Ramos (cell line): ENCODE results near the gene PHKG2.

Source experiments
- in situ Hi-C: fragments of 300-500 bp; cut with MboI; formaldehyde crosslinking; loops from one replicate; pipeline ENCODE4 v1.14.3; 2022; ENCODE audit warnings: low sequenced_read_pairs; ENCODE audit not compliant: unreplicated experiment

The PHKG2 gene

DNA sequence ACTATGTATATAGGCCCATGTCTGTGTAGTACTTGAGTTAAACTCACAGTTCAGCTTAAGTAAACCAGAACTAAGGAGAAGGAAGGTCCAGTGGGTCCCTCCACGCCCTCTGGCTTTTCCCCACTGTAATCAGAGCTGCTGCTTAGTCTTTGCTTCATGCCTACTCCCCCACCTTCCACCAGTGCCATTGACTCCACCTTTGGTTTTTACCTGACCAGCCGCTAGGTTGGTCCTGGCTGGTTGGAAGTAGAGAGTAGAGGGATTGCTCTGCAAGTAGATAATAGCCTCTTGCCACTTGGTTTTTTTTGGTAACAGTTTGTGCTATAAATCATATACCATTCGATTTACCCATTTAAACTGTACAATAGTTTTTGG, 22.8 kb upstream of the PHKG2 start:
- in situ Hi-C loops: no loop called here

DNA sequence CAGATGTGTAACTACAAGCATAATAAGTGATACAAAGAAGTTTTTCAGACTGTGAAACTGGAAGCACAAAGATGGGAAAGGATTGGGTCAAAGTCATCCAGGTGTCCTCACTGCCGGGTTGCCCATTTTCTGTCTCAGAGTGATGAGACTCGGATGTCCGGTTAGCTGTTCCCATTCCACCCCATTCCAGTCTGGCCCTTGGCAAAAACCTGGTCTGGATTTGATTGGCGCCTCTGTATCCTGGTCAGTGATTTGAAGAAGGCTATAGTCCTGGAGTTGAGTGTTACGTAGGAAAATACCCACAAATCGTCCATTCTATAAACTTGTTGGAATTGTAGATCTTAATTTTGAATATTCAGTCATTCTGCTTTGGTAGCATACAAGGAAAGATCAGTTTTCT, 19.9 kb upstream of the PHKG2 start:
- in situ Hi-C loops: no loop called here

DNA sequence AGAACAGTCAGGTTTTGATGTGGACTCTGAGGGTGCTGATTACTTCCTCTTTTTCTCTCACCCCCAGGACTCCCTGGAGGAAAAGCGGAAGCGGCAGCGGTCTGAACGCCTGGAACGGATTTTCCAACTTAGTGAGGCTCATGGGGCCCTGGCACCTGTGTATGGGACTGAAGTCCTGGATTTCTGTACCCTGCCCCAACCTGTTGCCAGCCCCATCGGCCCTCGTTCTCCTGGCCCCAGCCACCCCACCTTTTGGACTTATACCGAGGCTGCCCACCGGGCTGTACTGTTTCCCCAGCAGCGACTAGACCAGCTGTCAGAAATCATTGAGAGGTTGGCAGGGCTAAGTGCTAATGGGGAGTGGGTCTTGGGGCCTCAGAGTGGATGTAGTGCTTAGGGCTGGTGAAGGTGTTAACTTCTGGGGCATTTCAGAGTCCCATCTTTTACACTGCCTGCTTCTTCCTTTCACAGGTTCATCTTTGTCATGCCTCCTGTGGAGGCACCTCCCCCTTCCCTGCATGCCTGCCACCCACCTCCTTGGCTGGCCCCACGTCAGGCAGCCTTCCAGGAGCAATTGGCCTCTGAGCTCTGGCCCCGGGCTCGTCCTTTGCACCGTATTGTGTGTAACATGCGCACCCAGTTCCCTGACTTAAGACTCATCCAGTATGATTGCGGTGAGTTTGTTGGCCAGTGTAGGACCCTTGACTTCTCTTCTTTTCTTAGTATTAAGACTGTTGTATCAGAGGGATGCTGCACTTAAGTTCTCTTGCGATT, 19.1 kb upstream of the PHKG2 start:
- in situ Hi-C loops: no loop called here

DNA sequence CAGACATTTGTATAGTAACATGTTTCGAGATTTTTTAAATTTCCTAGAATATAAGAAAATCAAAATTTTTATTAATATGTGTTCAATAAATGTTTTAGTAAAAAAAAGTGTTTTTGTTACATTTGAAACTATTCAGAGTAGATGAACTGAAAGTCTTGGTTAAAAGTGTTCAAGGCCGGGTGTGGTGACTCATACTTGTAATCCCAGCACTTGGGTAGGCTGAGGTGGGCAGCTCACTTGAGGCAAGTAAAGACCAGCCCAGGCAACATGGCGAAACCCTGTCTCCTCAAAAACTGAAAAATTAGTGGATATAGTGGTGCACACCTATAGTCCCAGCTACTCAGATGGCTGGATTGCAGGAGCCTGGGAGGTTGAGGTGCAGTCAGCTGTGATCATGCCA, 16.8 kb upstream of the PHKG2 start:
- in situ Hi-C loops: loop anchor here (5.0 to 10.0 kb wide), 3 partner anchors 44 to 67 kb away; no protein-coding TSS in a partner anchor

DNA sequence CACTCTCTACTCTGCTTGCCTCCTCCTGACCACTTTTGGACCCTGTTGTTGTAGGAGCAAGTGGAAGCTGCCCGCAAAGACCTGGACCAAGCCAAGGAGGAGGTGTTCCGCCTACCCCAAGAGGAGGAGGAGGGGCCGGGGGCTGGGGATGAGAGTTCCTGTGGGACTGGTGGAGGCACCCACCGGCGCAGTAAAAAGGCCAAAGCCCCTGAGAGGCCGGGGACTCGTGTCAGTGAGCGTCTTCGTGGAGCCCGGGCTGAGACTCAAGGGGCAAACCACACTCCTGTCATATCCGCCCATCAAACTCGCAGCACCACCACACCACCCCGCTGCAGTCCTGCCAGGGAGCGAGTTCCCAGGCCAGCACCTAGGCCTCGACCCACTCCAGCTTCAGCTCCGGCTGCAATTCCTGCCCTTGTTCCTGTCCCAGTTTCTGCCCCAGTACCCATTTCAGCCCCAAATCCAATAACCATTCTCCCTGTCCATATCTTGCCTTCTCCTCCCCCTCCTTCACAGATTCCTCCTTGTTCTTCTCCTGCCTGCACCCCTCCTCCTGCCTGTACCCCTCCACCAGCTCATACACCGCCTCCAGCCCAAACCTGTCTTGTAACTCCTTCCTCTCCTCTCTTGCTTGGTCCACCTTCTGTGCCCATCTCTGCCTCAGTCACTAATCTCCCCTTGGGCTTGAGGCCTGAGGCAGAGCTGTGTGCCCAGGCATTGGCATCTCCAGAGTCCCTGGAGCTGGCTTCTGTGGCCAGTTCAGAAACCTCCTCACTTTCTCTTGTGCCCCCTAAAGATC, 11.0 kb upstream of the PHKG2 start:
- in situ Hi-C loops: loop anchor here (10.0 kb wide), 2 partner anchors 58 to 72 kb away; no protein-coding TSS in a partner anchor

DNA sequence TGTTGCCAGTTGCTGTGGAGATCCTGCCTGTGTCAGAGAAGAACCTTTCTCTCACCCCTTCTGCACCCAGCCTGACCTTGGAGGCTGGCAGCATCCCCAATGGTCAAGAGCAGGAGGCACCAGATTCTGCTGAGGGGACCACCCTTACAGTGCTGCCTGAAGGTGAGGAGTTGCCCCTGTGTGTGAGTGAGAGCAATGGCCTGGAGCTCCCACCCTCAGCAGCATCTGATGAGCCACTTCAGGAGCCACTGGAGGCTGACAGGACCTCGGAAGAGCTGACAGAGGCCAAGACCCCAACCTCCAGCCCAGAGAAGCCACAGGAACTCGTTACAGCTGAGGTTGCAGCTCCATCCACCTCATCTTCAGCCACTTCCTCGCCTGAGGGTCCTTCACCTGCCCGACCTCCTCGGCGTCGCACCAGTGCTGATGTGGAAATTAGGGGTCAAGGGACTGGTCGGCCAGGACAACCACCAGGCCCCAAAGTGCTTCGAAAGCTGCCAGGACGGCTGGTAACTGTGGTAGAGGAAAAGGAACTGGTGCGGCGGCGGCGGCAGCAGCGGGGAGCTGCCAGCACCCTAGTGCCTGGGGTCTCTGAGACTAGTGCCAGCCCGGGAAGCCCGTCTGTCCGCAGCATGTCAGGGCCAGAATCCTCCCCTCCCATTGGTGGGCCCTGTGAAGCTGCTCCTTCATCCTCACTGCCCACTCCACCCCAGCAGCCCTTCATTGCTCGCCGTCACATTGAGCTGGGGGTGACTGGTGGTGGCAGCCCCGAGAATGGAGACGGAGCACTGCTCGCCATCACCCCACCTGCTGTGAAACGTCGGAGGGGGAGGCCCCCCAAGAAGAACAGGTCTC, 10.2 kb upstream of the PHKG2 start:
- in situ Hi-C loops: loop anchor here (10.0 kb wide), 2 partner anchors 57 to 73 kb away; no protein-coding TSS in a partner anchor

GRCh38 chr16:30738984-30739951, 9.0 kb upstream of the PHKG2 start:
- in situ Hi-C loops: loop anchor here (10.0 kb wide), 2 partner anchors 56 to 74 kb away; no protein-coding TSS in a partner anchor

GRCh38 chr16:30740364-30741251, 7.6 kb upstream of the PHKG2 start:
- in situ Hi-C loops: no loop called here

DNA sequence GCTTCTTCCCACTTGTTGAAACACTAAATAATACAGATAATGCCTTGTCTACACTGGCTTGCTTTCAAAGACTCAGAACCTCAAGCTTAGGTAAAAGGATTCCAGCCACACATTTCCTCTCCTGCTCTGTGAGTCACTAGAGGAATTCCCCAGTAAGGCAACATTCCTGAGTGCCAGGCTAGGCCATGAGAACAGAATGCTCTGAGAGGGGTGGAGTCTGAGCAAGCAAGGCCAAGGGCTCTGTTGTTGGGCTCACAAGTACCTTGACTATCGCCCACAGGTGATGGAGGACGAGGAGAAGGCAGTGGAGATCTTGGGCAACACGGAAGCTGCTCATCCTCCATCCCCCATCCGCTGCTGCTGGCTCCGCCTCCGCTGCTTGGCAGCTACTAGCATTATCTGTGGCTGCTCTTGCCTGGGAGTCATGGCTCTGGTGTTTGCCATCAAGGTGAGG, 6.7 kb upstream of the PHKG2 start:
- in situ Hi-C loops: no loop called here

GRCh38 chr16:30743716-30744115, 4.5 kb upstream of the PHKG2 start:
- in situ Hi-C loops: no loop called here

- in situ Hi-C loops: no loop called here
Measured at GRCh38 chr16:30744183-30744582, 4.0 kb upstream of the PHKG2 start.

- in situ Hi-C loops: no loop called here
Measured at GRCh38 chr16:30745082-30745481, 3.1 kb upstream of the PHKG2 start.

GRCh38 chr16:30746638-30747175, 1.5 kb upstream of the PHKG2 start:
- in situ Hi-C loops: no loop called here

DNA sequence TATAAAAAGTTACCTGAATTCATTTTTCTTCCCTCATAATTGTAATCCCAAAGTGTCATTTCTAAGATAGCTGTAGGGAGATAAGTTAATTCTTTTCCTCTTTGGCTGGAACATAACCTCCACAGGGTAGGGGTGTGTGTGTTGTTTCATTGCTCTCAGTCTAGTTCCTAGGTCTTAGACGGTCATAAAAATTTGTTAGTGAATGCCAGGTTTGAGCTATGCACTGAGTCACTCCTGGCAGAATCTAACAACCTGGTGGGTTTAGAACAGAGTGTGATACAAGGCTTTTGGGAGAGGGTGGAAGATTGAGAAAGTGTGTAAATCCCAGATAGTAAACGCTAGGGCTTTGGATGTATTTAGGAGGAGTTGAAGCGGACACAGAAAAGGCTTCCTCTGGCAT, 894 bp upstream of the PHKG2 start:
- in situ Hi-C loops: no loop called here

- in situ Hi-C loops: no loop called here
Measured at GRCh38 chr16:30748634-30749445, 615 bp downstream of the PHKG2 start.

- in situ Hi-C loops: no loop called here
Measured at GRCh38 chr16:30750201-30750600, 2.0 kb downstream of the PHKG2 start.

GRCh38 chr16:30750876-30751465, 2.7 kb downstream of the PHKG2 start:
- in situ Hi-C loops: no loop called here
